Vagina (tissue), 2 donors: ENCODE results near the gene C1orf87. TPM values are rescaled to one million over a fixed set of nuclear protein-coding genes. Genes with fewer than 3 reads are reported as not detected.
A peak's percentile ranks its signal among the peaks of the same experiment; 100 is the strongest.

ENCODE experiments used
- DNase-seq, 2 donors: peaks; one replicate each; pipeline ENCODE4 v3.0.0-alpha.2; 2017; ENCODE audit errors: extremely low spot score in 2 of 2
- H3K27ac ChIP-seq: fragments of 200-600 bp; sonication (generic); one replicate; pipeline ENCODE4 v1.5.1; 2019
- H3K27me3 ChIP-seq: fragments of 200-600 bp; sonication (generic); one replicate; pipeline ENCODE4 v1.5.1; 2019
- H3K36me3 ChIP-seq, 2 donors: fragments of 200-600 bp; sonication (generic); one replicate each; pipeline ENCODE4 v1.5.1; 2017 to 2019
- H3K4me1 ChIP-seq: fragments of 200-600 bp; sonication (generic); one replicate; pipeline ENCODE4 v1.5.1; 2019
- H3K4me3 ChIP-seq, 2 donors: fragments of 200-600 bp; sonication (generic); 1 replicate in 1 of 2; 2 replicates in 1 of 2; pipeline ENCODE4 v1.5.1; 2016 to 2019
- H3K9me3 ChIP-seq: fragments of 200-600 bp; sonication (generic); one replicate; pipeline ENCODE4 v1.5.1; 2019
- POLR2A ChIP-seq, 2 donors: fragments of 450-650 bp; IDR thresholded peaks; one replicate each; pipeline ENCODE4 v1.6.1; 2017; ENCODE audit warnings: antibody characterized with exemption in 2 of 2, mild to moderate bottlenecking in 2 of 2, moderate library complexity in 2 of 2
- POLR2AphosphoS5 ChIP-seq, 2 donors: sonication (generic); formaldehyde crosslinking; IDR thresholded peaks; one replicate each; pipeline ENCODE4 v1.9.0; 2017; ENCODE audit warnings: antibody characterized with exemption in 2 of 2, mild to moderate bottlenecking in 2 of 2, low read depth in 1 of 2; ENCODE audit not compliant: insufficient read depth in 1 of 2
- intact Hi-C: fragments of 100-400 bp; cut with DNase I; formaldehyde crosslinking; loops from one replicate; pipeline ENCODE4 v1.15.1; 2023
- total RNA-seq: library from RNA; depleted of rRNA; stranded (reverse); fragments of >200 nt; gene quantifications from one replicate; pipeline ENCODE4 v1.2.3, GENCODE V29; 2016
- TF ChIP-seq, protein P1 (sequence below), 3 experiments: fragments of 450-650 bp in 2 of 3; fragments of 200-600 bp in 1 of 3; sonication (generic) in 1 of 3; IDR thresholded peaks; one replicate each; pipeline ENCODE4 v1.5.1; 2017 to 2019; ENCODE audit warnings: antibody characterized with exemption in 3 of 3, mild to moderate bottlenecking in 2 of 3, moderate library complexity in 2 of 3

The C1orf87 gene
- total RNA-seq, 1 donor from 2014 or later, result not detected

DNA sequence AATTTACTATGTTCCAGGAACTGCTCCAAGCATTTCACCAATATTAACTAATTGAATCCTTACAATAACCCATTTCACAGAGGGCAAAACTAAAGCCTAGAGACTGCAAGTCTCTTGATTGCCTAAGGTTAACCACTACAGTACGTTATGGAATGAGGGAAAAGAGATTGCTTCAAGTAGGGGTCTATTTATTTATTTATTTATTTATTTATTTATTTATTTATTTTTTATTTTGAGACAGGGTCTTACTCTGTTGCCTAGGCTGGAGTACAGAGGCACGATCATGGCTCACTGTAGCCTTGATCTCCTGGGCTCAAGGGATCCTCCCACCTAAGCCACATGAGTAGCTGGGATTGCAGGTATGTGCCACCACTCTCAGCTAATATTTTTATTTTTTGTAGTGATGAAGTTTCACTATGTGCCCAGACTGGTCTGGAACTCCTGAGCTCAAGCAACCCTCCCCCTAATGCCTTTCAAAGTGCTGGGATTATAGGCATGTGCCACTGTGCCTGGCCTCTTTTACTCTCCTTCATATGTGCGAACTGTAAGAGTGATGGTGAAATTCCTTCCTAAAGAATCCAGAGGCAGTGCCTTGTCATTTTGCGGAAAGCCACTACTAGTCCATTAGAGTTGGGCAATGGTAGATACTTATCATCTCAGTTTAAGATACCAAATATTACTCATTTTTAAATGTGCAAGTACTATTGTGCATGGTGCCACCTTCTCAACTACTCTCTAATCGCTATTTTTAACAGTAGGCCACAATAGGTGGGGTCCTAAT is 81.3 kb downstream of the C1orf87 start:
- H3K4me1 ChIP-seq, result no peaks in the 10 kb centered on the region
- H3K36me3 ChIP-seq, result no peaks in the 10 kb centered on the region
- no peak overlapping the region for H3K4me3 ChIP-seq
- H3K27ac ChIP-seq, result no peak overlapping the region
- TF ChIP-seq, protein P1, sequence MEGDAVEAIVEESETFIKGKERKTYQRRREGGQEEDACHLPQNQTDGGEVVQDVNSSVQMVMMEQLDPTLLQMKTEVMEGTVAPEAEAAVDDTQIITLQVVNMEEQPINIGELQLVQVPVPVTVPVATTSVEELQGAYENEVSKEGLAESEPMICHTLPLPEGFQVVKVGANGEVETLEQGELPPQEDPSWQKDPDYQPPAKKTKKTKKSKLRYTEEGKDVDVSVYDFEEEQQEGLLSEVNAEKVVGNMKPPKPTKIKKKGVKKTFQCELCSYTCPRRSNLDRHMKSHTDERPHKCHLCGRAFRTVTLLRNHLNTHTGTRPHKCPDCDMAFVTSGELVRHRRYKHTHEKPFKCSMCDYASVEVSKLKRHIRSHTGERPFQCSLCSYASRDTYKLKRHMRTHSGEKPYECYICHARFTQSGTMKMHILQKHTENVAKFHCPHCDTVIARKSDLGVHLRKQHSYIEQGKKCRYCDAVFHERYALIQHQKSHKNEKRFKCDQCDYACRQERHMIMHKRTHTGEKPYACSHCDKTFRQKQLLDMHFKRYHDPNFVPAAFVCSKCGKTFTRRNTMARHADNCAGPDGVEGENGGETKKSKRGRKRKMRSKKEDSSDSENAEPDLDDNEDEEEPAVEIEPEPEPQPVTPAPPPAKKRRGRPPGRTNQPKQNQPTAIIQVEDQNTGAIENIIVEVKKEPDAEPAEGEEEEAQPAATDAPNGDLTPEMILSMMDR (IDR thresholded peaks at IDR 0.05), result no peak
- no peaks in the 10 kb centered on the region for H3K27me3 ChIP-seq
- no peaks in the 10 kb centered on the region for H3K9me3 ChIP-seq
- intact Hi-C loops, result no loop called here
- no peak for DNase-seq

DNA sequence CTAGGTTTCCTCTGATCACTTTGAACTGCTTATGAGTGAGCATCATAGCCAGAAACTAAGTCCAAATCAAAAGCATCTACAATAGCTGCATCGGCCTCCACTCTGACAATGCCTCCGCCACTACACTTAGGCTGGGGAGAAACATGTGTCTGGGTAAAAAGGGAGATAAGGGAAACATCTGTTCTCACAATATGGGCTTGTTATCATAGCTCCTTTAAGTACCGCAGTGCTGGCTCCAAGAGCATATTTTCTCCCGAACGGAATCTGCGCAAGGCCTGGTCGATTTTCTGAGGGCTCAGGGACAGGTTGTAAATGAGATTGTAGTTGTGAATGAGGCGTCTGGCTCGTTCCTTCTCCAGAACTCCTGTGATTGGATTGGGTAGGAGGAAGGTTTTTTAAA is 83.1 kb downstream of the C1orf87 start:
- Histone ChIP-seq H3K4me1 (no peaks in the 10 kb centered on the region), H3K36me3 (no peaks in the 10 kb centered on the region), H3K27me3 (no peaks in the 10 kb centered on the region), H3K27ac (no peak overlapping the region), H3K4me3 (no peak overlapping the region), H3K9me3 (no peaks in the 10 kb centered on the region)
- no peak for TF ChIP-seq POLR2AphosphoS5 (IDR thresholded peaks at IDR 0.05; ENCODE audit: insufficient read depth in 1 of 2, low read depth in 1 of 2)
- no peak for TF ChIP-seq POLR2A (IDR thresholded peaks at IDR 0.05)
- TF ChIP-seq, protein P1 (IDR thresholded peaks at IDR 0.05), result no peak
- no peak for DNase-seq
- intact Hi-C loops, result no loop called here

DNA sequence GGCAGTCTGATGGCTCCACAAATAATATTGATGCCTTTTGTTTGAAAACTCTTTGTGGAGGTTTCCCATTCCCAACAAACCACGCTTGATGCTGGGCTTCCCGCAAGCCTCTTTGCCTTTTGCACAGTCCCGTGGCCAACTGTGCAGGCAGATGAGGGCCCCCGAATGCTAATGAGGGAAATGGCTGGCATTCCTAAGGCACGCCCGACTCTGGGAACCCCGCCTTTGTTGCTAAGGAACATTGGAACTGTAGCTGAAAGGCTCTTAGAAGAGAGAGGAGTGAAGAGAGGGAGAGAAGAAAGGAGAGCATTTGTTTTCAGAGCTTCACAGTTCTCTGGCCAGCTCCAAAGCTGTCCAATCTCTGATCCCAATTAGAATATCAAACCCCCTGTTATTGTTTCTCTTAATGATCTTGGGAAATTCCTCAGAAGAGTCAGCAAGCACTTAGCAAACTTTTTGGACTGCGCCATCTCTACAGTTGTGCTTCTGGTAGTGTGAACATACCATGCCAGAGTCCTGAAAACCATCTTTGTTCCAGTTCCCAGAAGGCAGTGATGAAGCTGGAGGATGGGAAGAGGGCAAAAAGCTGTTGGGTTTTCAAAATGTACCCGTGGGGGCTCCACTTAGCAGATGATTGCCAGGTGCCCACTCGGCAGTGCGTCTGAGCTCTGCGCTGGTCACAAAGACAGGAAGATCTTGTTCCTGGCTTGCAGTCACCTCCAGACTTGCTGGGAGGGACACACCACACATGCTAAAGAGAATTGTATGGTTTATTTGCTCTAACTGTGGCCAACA is 86.9 kb downstream of the C1orf87 start:
- H3K27ac ChIP-seq, result no peak overlapping the region
- H3K4me3 ChIP-seq, result no peak overlapping the region
- intact Hi-C loops, result no loop called here
- no peaks in the 10 kb centered on the region for H3K36me3 ChIP-seq
- no peaks in the 10 kb centered on the region for H3K4me1 ChIP-seq
- no peaks in the 10 kb centered on the region for H3K27me3 ChIP-seq
- no peak for DNase-seq
- H3K9me3 ChIP-seq, result no peaks in the 10 kb centered on the region
- TF ChIP-seq, protein P1 (IDR thresholded peaks at IDR 0.05), result no peak
- no peak for TF ChIP-seq POLR2A (IDR thresholded peaks at IDR 0.05)

DNA sequence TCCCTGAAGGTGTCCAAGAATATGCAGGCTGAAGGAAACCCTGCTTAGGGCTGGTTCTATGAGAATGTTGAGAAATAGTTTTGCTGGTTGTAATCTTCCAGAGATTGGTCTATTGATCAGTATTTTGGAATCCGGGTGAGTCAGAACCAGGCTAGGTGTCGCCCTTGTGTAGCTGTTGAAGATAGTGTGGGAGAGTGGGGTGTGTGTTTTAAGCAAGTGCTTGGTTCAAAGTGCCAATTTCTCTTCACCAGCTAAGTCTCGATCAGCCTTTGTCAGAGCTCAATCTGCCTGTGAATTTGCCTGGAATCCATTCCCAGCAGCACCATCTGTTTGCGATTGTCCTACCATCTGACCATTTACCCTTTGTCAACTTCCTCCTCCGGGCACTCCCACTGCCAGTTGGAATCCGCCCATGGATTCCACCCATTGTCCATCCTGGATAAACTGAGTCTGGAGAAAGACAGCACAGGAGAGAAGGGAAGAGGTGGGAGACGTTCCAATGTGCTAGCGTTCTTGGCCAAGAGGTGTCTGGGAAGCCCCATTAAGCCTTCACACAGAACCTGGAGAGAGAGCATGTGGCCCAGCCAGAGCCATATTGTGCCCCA is 87.6 kb downstream of the C1orf87 start:
- peak in 1 of 2 donors; percentile 64 for DNase-seq
- no peaks in the 10 kb centered on the region for H3K9me3 ChIP-seq
- TF ChIP-seq POLR2AphosphoS5 (IDR thresholded peaks at IDR 0.05; ENCODE audit: insufficient read depth in 1 of 2, low read depth in 1 of 2), result no peak
- no peak for TF ChIP-seq POLR2A (IDR thresholded peaks at IDR 0.05)
- TF ChIP-seq, protein P1 (IDR thresholded peaks at IDR 0.05), result no peak
- H3K4me3 ChIP-seq, result no peak overlapping the region
- no peaks in the 10 kb centered on the region for H3K4me1 ChIP-seq
- intact Hi-C loops, result no loop called here
- H3K27ac ChIP-seq, result no peak overlapping the region
- H3K36me3 ChIP-seq, result no peaks in the 10 kb centered on the region
- H3K27me3 ChIP-seq, result no peaks in the 10 kb centered on the region
